ENCODE data around the gene TEX22.

- TF ChIP-seq CTCF (IDR thresholded peaks at IDR 0.05) = no peak
- TF ChIP-seq POLR2A (IDR thresholded peaks at IDR 0.05) = no peak
Measured at GRCh38 chr14:105427936-105428485, 29.7 kb downstream of the TEX22 start.

Measured in body of pancreas (tissue), 4 donors.